Epithelial cell of proximal tubule (primary cell): ENCODE results near the gene TACC2. TPM values are rescaled to one million over a fixed set of nuclear protein-coding genes. Genes with fewer than 3 reads are reported as not detected.

Experiments
- DNase-seq: peaks from one replicate; pipeline ENCODE4 v3.0.0-alpha.2; 2011; ENCODE audit warnings: low read depth
- H3K4me3 ChIP-seq: 2 replicates; pipeline ENCODE4 v1.5.1; 2011; ENCODE audit warnings: low read depth, mild to moderate bottlenecking, low read length
- total RNA-seq: library from RNA; depleted of rRNA; stranded (reverse); fragments of >200 nt; gene quantifications from 2 replicates; pipeline ENCODE4 v1.2.3, GENCODE V29; 2015
- TF ChIP-seq, protein P1 (sequence below): conservative IDR thresholded peaks from 2 replicates; pipeline ENCODE4 v1.5.1; 2012; ENCODE audit warnings: low read depth, mild to moderate bottlenecking, low read length

The TACC2 gene
- total RNA-seq, 1 donor from 2014 or later: 23.9 TPM

DNA sequence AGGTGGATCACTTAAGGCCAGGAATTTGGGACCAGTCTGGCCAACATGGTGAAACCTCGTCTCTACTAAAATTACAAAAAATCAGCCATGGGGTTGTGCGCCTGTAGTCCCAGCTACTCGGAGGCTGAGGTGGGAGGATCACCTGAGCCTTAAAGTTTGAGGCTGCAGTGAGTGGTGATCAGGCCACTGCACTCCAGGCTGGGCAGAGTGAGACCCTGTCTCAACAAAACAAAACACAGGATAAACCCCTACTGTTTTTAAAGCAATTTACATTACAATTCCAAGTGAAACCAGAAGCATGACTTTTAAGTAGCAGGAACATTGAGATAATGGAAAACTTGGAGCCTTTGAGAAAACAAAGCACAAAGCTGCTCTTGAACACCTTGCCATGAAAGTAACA lies 189.7 kb downstream of the TACC2 start:
- TF ChIP-seq, protein P1, sequence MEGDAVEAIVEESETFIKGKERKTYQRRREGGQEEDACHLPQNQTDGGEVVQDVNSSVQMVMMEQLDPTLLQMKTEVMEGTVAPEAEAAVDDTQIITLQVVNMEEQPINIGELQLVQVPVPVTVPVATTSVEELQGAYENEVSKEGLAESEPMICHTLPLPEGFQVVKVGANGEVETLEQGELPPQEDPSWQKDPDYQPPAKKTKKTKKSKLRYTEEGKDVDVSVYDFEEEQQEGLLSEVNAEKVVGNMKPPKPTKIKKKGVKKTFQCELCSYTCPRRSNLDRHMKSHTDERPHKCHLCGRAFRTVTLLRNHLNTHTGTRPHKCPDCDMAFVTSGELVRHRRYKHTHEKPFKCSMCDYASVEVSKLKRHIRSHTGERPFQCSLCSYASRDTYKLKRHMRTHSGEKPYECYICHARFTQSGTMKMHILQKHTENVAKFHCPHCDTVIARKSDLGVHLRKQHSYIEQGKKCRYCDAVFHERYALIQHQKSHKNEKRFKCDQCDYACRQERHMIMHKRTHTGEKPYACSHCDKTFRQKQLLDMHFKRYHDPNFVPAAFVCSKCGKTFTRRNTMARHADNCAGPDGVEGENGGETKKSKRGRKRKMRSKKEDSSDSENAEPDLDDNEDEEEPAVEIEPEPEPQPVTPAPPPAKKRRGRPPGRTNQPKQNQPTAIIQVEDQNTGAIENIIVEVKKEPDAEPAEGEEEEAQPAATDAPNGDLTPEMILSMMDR: no peak
- no peak overlapping the region for H3K4me3 ChIP-seq
- no peak for DNase-seq

- no peak for DNase-seq
- H3K4me3 ChIP-seq: no peak overlapping the region
- TF ChIP-seq, protein P1: no peak
These were observed 192.2 kb downstream of the TACC2 start for GRCh38 chr10:122181041-122181732.

DNA sequence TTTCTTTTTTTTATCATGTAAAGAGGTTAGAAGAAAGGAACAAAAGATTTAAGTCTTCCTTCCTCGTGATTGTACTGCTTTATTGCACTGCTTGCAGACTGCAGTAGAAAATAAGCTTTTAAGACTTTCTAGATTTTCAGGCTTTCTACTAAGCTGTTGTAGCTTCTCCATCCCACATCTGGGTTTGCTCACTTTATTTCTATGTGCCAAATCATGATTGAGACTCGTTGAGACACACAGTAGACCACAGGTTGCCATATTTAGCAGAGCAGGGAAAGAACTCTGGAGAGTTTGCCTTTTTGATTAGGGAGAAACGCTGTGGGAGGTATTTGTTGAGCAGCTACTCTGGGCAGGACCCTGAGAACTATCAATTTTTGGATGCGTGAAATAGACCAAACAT lies 192.9 kb downstream of the TACC2 start:
- no peak overlapping the region for H3K4me3 ChIP-seq
- DNase-seq: no peak
- TF ChIP-seq, protein P1: no peak

DNA sequence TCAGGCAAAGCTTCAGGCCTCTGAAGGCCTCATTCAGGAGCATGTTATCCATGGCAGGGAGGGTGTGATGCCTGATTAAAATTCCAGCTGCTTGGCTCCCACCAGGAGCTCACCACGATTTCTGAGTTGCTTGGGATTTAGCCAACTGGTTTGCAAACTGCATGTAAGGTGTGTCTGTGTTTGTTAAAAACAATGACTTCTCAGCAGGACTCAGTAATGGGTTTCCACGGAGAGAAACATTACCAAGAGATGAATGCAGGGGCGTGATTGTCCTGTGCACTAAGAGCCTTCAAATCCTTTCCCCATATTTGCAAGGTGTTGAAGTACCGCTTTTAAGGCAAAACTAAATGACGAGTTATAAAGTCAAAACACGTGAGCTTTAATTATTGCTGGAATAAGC lies 193.3 kb downstream of the TACC2 start:
- TF ChIP-seq, protein P1: no peak
- H3K4me3 ChIP-seq: no peak overlapping the region
- DNase-seq: no peak

- TF ChIP-seq, protein P1: no peak
- H3K4me3 ChIP-seq: no peak overlapping the region
- no peak for DNase-seq
These were observed 195.3 kb downstream of the TACC2 start for GRCh38 chr10:122184254-122184653.

DNA sequence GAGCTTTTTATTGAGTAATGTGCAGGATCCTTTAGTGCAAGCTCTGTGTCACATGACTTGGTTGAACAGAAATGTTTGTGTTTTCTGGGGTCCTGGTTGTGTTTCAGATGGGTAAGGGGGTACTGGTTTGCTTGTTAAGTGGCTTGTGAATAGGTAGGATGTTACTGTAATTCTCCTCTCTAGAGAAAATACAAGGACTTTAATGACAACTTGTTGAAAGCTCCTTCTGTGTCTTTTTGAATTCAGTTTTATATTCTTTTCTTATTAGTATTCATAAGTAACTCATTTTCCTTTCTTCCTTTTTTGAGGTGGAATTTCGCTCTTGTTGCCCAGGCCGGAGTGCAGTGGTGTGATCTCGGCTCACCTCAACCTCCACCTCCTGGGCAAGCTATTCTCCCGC lies 196.7 kb downstream of the TACC2 start:
- no peak for DNase-seq
- TF ChIP-seq, protein P1: no peak
- no peak overlapping the region for H3K4me3 ChIP-seq
